Liver (tissue), 9 donors: ENCODE results near the gene C1QL4. TPM values are rescaled to one million over a fixed set of nuclear protein-coding genes. Genes with fewer than 3 reads are reported as not detected.

Experiments used
- DNase-seq: peaks from one replicate; pipeline ENCODE4 v3.0.0-alpha.2; 2017; ENCODE audit warnings: low spot score
- H3K27ac ChIP-seq, 2 donors: one replicate each; pipeline ENCODE4 v1.7.0; 2013; ENCODE audit warnings: inconsistent platforms in 2 of 2, low read length in 2 of 2, control low read depth in 1 of 2, low read depth in 1 of 2, mild to moderate bottlenecking in 1 of 2
- H3K27me3 ChIP-seq, 4 donors: one replicate each; pipeline versions ENCODE4 v1.6.1 to v1.7.0; 2013; ENCODE audit warnings: low read length in 3 of 4, inconsistent platforms in 1 of 4, mild to moderate bottlenecking in 1 of 4, moderate library complexity in 1 of 4; ENCODE audit not compliant: control insufficient read depth in 4 of 4, insufficient read depth in 4 of 4
- H3K36me3 ChIP-seq, 4 donors: one replicate each; pipeline versions ENCODE4 v1.6.1 to v1.7.0; 2013; ENCODE audit warnings: low read length in 3 of 4, mild to moderate bottlenecking in 3 of 4, low read depth in 1 of 4, moderate library complexity in 1 of 4; ENCODE audit not compliant: control insufficient read depth in 4 of 4, insufficient read depth in 3 of 4
- H3K4me1 ChIP-seq, 4 donors: one replicate each; pipeline versions ENCODE4 v1.6.1 to v1.7.0; 2013; ENCODE audit warnings: low read length in 3 of 4, mild to moderate bottlenecking in 3 of 4, moderate library complexity in 1 of 4; ENCODE audit not compliant: control insufficient read depth in 4 of 4, insufficient read depth in 4 of 4
- H3K4me3 ChIP-seq, 3 donors: one replicate each; pipeline versions ENCODE4 v1.6.1 to v1.7.0; 2013; ENCODE audit warnings: low read length in 3 of 3, control low read depth in 1 of 3, low read depth in 1 of 3, mild to moderate bottlenecking in 1 of 3
- H3K9ac ChIP-seq, 2 donors: one replicate each; pipeline ENCODE4 v1.7.0; 2013; ENCODE audit warnings: low read length in 2 of 2, mild to moderate bottlenecking in 2 of 2, moderate library complexity in 2 of 2, control low read depth in 1 of 2, low read depth in 1 of 2
- H3K9me3 ChIP-seq, 4 donors: one replicate each; pipeline versions ENCODE4 v1.6.1 to v1.7.0; 2013; ENCODE audit warnings: low read length in 3 of 4; ENCODE audit not compliant: control insufficient read depth in 4 of 4
- EGR1 ChIP-seq, 2 donors: IDR thresholded peaks; 2 replicates each; pipeline ENCODE4 v1.6.1; 2016 to 2018; ENCODE audit warnings: antibody characterized with exemption in 2 of 2, low read depth in 2 of 2
- FOXA1 ChIP-seq: IDR thresholded peaks from 2 replicates; pipeline ENCODE4 v1.6.1; 2016; ENCODE audit warnings: antibody characterized with exemption
- FOXA2 ChIP-seq: IDR thresholded peaks from 2 replicates; pipeline ENCODE4 v1.6.1; 2016; ENCODE audit warnings: antibody characterized with exemption
- GABPA ChIP-seq, 2 donors: IDR thresholded peaks in 1 of 2; conservative IDR thresholded peaks in 1 of 2; 2 replicates each; pipeline ENCODE4 v1.6.1; 2016; ENCODE audit warnings: antibody characterized with exemption in 2 of 2, mild to moderate bottlenecking in 1 of 2, moderate library complexity in 1 of 2
- HNF4A ChIP-seq, 2 donors: conservative IDR thresholded peaks; 2 replicates each; pipeline ENCODE4 v1.6.1; 2016; ENCODE audit warnings: antibody characterized with exemption in 2 of 2, mild to moderate bottlenecking in 2 of 2
- HNF4G ChIP-seq: IDR thresholded peaks from 2 replicates; pipeline ENCODE4 v1.6.1; 2016; ENCODE audit warnings: antibody characterized with exemption
- JUND ChIP-seq, 2 donors: IDR thresholded peaks; 2 replicates each; pipeline ENCODE4 v1.6.1; 2016; ENCODE audit warnings: antibody characterized with exemption in 2 of 2
- NR2F2 ChIP-seq: IDR thresholded peaks from 2 replicates; pipeline ENCODE4 v1.6.1; 2016; ENCODE audit warnings: antibody characterized with exemption
- RAD21 ChIP-seq, 2 donors: IDR thresholded peaks; 2 replicates each; pipeline ENCODE4 v1.6.1; 2016; ENCODE audit warnings: antibody characterized with exemption in 2 of 2, mild to moderate bottlenecking in 2 of 2
- RXRA ChIP-seq, 2 donors: IDR thresholded peaks; 2 replicates each; pipeline ENCODE4 v1.6.1; 2017 to 2018; ENCODE audit warnings: antibody characterized with exemption in 2 of 2, mild to moderate bottlenecking in 1 of 2
- SP1 ChIP-seq: IDR thresholded peaks from 2 replicates; pipeline ENCODE4 v1.6.1; 2018; ENCODE audit warnings: antibody characterized with exemption, mild to moderate bottlenecking
- TAF1 ChIP-seq: conservative IDR thresholded peaks from 2 replicates; pipeline ENCODE4 v1.6.1; 2016; ENCODE audit warnings: antibody characterized with exemption, mild to moderate bottlenecking
- YY1 ChIP-seq: IDR thresholded peaks from 2 replicates; pipeline ENCODE4 v1.6.1; 2016; ENCODE audit warnings: antibody characterized with exemption, mild to moderate bottlenecking
- WGBS: extraction: QIAGEN DNeasy Blood & Tissue Kit; methylation state at CpG from one replicate; pipeline ENCODE4 v1.1.7; 2013; 5-methylcytosine and 5-hydroxymethylcytosine counted together
- polyA plus RNA-seq, 2 donors: library from polyadenylated mRNA; stranded (reverse) in 1 of 2; unstranded in 1 of 2; fragments of 200-250 nt in 1 of 2; fragments of >200 nt in 1 of 2; fragmentation: Nextera tagmentation in 1 of 2; extraction: Ambion mirVana in 1 of 2; gene quantifications; one replicate each; pipeline versions ENCODE4 v1.2.1 to v1.2.3, GENCODE V29; 2013 to 2015
- total RNA-seq, 2 donors: library from RNA; depleted of rRNA; stranded (reverse); fragments of >200 nt; gene quantifications; one replicate each; pipeline ENCODE4 v1.2.3, GENCODE V29; 2014
- TF ChIP-seq, protein P1 (sequence below): fragments of 150-350 bp; IDR thresholded peaks from 2 replicates; pipeline ENCODE4 v1.5.1; 2017; ENCODE audit warnings: improper control_type of control experiment, low read depth, low read length; ENCODE audit not compliant: missing input control
- TF ChIP-seq, protein P2 (sequence below): IDR thresholded peaks from 2 replicates; pipeline ENCODE4 v1.6.1; 2016; ENCODE audit warnings: antibody characterized with exemption, mild to moderate bottlenecking
- TF ChIP-seq, protein P3 (sequence below): IDR thresholded peaks from 2 replicates; pipeline ENCODE4 v1.6.1; 2016; ENCODE audit warnings: antibody characterized with exemption
- TF ChIP-seq, protein P4 (sequence below): IDR thresholded peaks from 2 replicates; pipeline ENCODE4 v1.6.1; 2016; ENCODE audit warnings: antibody characterized with exemption
- TF ChIP-seq, protein P5 (sequence below): IDR thresholded peaks from 2 replicates; pipeline ENCODE4 v1.6.1; 2016; ENCODE audit warnings: antibody characterized with exemption
- donor health status: healthy.
- donor health status: healthy.
- donor health status: healthy.
- donor health status: healthy.
- donor health status: healthy.

Gene C1QL4
- total and polyA plus RNA-seq, 4 donors, result not detected

DNA sequence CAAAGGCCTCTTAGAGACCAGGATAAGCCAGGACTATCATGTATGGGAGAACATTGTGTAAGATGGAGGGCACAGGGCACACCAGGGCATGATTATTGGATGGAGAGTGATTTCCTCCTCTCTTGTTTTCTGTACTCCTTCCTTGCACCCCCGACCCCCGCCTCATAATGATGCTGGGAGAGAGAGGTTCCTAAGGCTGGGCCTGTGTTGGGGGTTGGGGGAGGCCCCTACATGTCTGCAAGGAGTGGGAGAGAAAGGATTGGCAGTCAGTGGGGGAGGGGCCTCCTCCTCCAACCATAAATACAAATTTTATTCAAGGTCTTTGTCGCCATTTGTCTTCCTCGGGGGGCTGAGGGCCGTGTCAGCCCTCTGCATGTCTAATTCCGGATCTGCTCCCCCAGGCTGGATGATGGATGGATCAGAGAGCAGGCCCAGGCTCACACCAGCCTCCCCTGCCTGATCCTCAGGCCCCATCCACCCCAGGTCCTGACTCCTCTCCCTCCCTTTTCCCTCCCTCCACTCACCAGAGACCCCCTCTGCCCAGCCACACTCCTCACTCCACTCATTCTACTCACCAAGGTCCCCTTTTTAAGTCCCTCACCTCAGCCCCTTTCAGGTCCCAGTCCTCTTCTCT lies 2.0 kb upstream of the C1QL4 start:
- no peak for TF ChIP-seq HNF4G
- TF ChIP-seq, protein P1, sequence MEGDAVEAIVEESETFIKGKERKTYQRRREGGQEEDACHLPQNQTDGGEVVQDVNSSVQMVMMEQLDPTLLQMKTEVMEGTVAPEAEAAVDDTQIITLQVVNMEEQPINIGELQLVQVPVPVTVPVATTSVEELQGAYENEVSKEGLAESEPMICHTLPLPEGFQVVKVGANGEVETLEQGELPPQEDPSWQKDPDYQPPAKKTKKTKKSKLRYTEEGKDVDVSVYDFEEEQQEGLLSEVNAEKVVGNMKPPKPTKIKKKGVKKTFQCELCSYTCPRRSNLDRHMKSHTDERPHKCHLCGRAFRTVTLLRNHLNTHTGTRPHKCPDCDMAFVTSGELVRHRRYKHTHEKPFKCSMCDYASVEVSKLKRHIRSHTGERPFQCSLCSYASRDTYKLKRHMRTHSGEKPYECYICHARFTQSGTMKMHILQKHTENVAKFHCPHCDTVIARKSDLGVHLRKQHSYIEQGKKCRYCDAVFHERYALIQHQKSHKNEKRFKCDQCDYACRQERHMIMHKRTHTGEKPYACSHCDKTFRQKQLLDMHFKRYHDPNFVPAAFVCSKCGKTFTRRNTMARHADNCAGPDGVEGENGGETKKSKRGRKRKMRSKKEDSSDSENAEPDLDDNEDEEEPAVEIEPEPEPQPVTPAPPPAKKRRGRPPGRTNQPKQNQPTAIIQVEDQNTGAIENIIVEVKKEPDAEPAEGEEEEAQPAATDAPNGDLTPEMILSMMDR, result no peak
- no peak for TF ChIP-seq EGR1 (IDR thresholded peaks at IDR 0.05; ENCODE audit: low read depth in 2 of 2)
- TF ChIP-seq TAF1, result no peak
- TF ChIP-seq, protein P2, sequence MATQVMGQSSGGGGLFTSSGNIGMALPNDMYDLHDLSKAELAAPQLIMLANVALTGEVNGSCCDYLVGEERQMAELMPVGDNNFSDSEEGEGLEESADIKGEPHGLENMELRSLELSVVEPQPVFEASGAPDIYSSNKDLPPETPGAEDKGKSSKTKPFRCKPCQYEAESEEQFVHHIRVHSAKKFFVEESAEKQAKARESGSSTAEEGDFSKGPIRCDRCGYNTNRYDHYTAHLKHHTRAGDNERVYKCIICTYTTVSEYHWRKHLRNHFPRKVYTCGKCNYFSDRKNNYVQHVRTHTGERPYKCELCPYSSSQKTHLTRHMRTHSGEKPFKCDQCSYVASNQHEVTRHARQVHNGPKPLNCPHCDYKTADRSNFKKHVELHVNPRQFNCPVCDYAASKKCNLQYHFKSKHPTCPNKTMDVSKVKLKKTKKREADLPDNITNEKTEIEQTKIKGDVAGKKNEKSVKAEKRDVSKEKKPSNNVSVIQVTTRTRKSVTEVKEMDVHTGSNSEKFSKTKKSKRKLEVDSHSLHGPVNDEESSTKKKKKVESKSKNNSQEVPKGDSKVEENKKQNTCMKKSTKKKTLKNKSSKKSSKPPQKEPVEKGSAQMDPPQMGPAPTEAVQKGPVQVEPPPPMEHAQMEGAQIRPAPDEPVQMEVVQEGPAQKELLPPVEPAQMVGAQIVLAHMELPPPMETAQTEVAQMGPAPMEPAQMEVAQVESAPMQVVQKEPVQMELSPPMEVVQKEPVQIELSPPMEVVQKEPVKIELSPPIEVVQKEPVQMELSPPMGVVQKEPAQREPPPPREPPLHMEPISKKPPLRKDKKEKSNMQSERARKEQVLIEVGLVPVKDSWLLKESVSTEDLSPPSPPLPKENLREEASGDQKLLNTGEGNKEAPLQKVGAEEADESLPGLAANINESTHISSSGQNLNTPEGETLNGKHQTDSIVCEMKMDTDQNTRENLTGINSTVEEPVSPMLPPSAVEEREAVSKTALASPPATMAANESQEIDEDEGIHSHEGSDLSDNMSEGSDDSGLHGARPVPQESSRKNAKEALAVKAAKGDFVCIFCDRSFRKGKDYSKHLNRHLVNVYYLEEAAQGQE, result no peak
- TF ChIP-seq FOXA1, result no peak
- H3K27ac ChIP-seq, result no peak overlapping the region
- H3K27me3 ChIP-seq, result peaks cover 0 to 10% (median 4%) of the 10 kb centered on the region in 4 donors
- no peaks in the 10 kb centered on the region for H3K9me3 ChIP-seq
- no peaks in the 10 kb centered on the region for H3K36me3 ChIP-seq
- H3K9ac ChIP-seq, result no peak overlapping the region
- no peak for DNase-seq
- 75% methylated on average over 6 of the region's 6 CpGs for WGBS
- peaks cover 10 to 30% (median 22%) of the 10 kb centered on the region in 4 donors for H3K4me1 ChIP-seq
- H3K4me3 ChIP-seq, result no peak overlapping the region

DNA sequence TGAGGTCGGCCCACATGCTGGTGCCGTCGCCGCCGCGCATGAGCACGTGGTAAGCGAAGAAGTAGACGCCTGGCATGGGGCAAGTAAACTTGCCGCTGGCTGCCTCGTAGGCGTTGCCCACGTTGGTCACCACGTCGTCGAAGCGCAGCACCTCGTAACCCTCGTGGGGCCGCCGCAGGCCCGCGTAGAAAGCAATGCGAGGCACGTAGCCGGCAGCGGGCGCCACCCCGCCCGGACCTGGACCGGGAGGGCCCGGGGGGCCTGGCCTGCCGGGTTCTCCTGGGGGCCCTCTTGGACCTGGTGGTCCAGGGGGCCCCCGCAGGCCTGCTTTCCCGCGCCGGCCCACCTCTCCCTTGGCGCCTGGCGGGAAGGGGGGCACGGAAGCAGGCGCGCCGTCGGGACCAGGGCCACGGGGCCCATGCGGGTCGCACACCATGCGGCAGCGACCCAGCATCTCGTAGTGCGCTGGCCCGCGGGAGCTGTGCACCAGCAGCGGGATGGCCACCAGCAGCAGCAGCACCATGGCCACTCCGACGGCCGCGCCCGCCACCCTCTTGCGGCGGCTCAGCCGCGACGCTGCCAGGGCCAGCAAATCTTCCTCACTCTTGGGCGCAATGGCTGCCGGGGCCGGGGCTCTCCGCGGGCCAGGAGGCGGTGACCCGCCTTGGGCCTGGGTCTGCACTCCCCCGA lies 888 bp downstream of the C1QL4 start:
- Histone ChIP-seq H3K4me3 (no peak overlapping the region), H3K36me3 (no peaks in the 10 kb centered on the region), H3K9me3 (no peaks in the 10 kb centered on the region), H3K27ac (no peak overlapping the region), H3K27me3 (peaks cover 0 to 13% (median 4%) of the 10 kb centered on the region in 4 donors), H3K9ac (no peak overlapping the region), H3K4me1 (peaks cover 0 to 14% (median 9%) of the 10 kb centered on the region in 4 donors)
- 15% methylated on average over 72 of the region's 72 CpGs for WGBS
- DNase-seq, result no peak
- TF ChIP-seq SP1 (no peak), JUND (IDR thresholded peaks at IDR 0.05) (no peak), HNF4G (no peak), RAD21 (IDR thresholded peaks at IDR 0.05) (no peak), NR2F2 (no peak), FOXA2 (no peak), TAF1 (no peak), RXRA (IDR thresholded peaks at IDR 0.05) (no peak), YY1 (no peak), GABPA (IDR thresholded peaks at IDR 0.05 in 1 of 2, conservative IDR thresholded peaks at IDR 0.05 in 1 of 2) (no peak), HNF4A (conservative IDR thresholded peaks at IDR 0.05) (no peak)
- TF ChIP-seq, protein P2, result no peak
- TF ChIP-seq, protein P3, sequence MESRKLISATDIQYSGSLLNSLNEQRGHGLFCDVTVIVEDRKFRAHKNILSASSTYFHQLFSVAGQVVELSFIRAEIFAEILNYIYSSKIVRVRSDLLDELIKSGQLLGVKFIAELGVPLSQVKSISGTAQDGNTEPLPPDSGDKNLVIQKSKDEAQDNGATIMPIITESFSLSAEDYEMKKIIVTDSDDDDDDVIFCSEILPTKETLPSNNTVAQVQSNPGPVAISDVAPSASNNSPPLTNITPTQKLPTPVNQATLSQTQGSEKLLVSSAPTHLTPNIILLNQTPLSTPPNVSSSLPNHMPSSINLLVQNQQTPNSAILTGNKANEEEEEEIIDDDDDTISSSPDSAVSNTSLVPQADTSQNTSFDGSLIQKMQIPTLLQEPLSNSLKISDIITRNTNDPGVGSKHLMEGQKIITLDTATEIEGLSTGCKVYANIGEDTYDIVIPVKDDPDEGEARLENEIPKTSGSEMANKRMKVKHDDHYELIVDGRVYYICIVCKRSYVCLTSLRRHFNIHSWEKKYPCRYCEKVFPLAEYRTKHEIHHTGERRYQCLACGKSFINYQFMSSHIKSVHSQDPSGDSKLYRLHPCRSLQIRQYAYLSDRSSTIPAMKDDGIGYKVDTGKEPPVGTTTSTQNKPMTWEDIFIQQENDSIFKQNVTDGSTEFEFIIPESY, result no peak
- TF ChIP-seq, protein P4, sequence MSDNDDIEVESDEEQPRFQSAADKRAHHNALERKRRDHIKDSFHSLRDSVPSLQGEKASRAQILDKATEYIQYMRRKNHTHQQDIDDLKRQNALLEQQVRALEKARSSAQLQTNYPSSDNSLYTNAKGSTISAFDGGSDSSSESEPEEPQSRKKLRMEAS, result no peak
- TF ChIP-seq, protein P5, sequence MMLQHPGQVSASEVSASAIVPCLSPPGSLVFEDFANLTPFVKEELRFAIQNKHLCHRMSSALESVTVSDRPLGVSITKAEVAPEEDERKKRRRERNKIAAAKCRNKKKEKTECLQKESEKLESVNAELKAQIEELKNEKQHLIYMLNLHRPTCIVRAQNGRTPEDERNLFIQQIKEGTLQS, result no peak
